Bronchial epithelial cell (primary cell): ENCODE measurements around the gene CDH13. TPM values are rescaled to one million over a fixed set of nuclear protein-coding genes. Genes with fewer than 3 reads are reported as not detected.

Experiments
- DNase-seq: peaks from one replicate; pipeline ENCODE4 v3.0.0-alpha.2; 2010; ENCODE audit warnings: low read depth
- FAIRE-seq: peaks from 2 replicates; lab custom pipeline; 2011; peaks lifted over from hg19 to GRCh38; lab: Jason Lieb, UNC
- H3K27me3 ChIP-seq: 2 replicates; pipeline ENCODE4 v1.5.1; 2011; ENCODE audit warnings: low read length; ENCODE audit not compliant: control insufficient read depth, insufficient read depth
- H3K36me3 ChIP-seq: 2 replicates; pipeline ENCODE4 v1.5.1; 2011; ENCODE audit warnings: low read length; ENCODE audit not compliant: control insufficient read depth, insufficient read depth
- H3K4me3 ChIP-seq: 2 replicates; pipeline ENCODE4 v1.5.1; 2011; ENCODE audit warnings: mild to moderate bottlenecking, low read depth, low read length, control low read depth
- total RNA-seq: library from RNA; depleted of rRNA; stranded (reverse); fragments of >200 nt; gene quantifications from 2 replicates; pipeline ENCODE4 v1.2.1, GENCODE V29; 2014
- TF ChIP-seq, protein P1 (sequence below): IDR thresholded peaks from 2 replicates; pipeline ENCODE4 v1.5.1; 2011; ENCODE audit warnings: mild to moderate bottlenecking, moderate library complexity, low read length, control low read depth, inconsistent platforms; ENCODE audit not compliant: insufficient read depth, severe bottlenecking

CDH13 gene
- total RNA-seq, 1 donor from 2014 or later: 31.3 TPM

DNA sequence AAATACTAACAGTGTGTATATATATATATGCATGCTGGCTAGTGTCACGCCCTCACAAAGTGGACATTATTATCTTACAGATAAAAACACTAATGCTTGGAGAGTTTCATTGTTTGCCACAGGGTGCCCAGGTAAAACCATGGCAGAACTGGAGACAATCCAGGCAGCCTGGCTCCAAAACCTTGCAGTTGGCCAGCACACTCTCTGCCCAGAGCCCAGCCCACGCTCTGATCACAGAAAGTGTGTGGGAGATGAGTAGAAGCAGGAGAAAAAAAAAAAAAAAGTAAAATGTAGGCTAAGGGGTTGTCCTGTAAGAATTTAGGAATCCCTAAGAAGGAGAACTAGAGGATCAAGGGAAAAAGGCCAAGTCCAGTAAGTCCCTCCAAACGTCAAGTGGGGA, 538.0 kb downstream of the CDH13 start:
- DNase-seq: no peak
- no peak for FAIRE-seq
- H3K4me3 ChIP-seq: no peak overlapping the region
- H3K36me3 ChIP-seq: no peaks in the 10 kb centered on the region
- TF ChIP-seq, protein P1, sequence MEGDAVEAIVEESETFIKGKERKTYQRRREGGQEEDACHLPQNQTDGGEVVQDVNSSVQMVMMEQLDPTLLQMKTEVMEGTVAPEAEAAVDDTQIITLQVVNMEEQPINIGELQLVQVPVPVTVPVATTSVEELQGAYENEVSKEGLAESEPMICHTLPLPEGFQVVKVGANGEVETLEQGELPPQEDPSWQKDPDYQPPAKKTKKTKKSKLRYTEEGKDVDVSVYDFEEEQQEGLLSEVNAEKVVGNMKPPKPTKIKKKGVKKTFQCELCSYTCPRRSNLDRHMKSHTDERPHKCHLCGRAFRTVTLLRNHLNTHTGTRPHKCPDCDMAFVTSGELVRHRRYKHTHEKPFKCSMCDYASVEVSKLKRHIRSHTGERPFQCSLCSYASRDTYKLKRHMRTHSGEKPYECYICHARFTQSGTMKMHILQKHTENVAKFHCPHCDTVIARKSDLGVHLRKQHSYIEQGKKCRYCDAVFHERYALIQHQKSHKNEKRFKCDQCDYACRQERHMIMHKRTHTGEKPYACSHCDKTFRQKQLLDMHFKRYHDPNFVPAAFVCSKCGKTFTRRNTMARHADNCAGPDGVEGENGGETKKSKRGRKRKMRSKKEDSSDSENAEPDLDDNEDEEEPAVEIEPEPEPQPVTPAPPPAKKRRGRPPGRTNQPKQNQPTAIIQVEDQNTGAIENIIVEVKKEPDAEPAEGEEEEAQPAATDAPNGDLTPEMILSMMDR: no peak
- H3K27me3 ChIP-seq: no peaks in the 10 kb centered on the region

DNA sequence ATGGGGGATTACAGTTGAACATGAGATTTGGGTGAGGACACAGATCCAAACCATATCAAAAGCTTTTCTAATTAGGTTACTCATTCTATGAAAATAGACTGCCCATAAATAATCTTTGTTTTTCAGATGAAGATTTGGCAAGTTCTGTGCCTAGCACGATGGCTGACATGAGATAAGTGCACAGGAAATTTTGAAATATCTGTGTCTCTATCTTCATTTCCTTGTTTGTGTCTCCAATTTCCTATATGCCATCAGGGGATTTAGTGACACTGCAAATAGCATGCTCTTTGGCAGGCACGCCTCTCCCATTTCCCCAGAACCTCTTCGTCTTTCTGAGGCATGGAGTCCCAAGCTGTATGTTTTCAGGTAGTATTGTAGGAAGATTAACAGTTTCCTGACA, 544.6 kb downstream of the CDH13 start:
- no peak overlapping the region for H3K4me3 ChIP-seq
- no peaks in the 10 kb centered on the region for H3K36me3 ChIP-seq
- no peak for DNase-seq
- FAIRE-seq: no peak
- TF ChIP-seq, protein P1: no peak
- H3K27me3 ChIP-seq: no peaks in the 10 kb centered on the region

DNA sequence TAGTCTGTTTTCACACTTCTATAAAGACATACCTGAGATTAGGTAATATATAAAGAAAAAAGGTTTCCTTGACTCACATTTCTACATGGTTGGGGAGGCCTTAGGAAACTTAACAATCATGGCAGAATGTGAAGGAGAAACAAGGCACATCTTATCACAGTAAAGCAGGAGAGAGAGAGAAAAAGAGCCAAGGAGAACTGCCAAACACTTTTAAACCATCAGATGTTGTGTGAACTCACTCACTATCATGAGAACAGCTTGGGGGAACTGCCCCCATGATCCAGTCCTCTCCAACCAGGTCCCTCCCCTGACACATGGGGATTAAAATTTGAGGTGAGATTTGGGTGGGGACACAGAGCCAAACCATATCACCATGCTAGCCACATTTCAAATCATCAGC, 547.9 kb downstream of the CDH13 start:
- FAIRE-seq: no peak
- Histone ChIP-seq H3K36me3 (no peaks in the 10 kb centered on the region), H3K27me3 (no peaks in the 10 kb centered on the region), H3K4me3 (no peak overlapping the region)
- no peak for DNase-seq
- TF ChIP-seq, protein P1: no peak

DNA sequence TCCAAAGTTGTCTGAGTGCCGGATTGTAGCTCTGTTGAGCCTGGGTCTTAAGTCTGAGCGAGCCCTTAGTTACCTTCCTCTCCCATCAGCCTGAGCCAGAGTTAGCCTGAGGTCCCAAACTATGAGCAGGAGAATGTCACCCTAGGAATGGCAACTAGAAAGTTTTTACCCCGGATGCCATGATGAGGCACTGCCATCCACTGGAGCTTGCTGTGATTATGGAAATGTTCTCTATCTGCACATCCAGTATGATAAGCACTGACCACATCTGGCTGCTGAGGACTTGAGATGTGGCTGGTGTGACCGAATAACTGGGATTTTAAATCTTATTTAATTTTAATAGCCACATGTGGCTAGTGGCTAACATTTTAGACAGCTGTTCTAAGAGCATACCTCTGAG, 550.0 kb downstream of the CDH13 start:
- FAIRE-seq (no peak), DNase-seq (no peak)
- Histone ChIP-seq H3K36me3 (no peaks in the 10 kb centered on the region), H3K27me3 (no peaks in the 10 kb centered on the region), H3K4me3 (no peak overlapping the region)
- TF ChIP-seq, protein P1: no peak

DNA sequence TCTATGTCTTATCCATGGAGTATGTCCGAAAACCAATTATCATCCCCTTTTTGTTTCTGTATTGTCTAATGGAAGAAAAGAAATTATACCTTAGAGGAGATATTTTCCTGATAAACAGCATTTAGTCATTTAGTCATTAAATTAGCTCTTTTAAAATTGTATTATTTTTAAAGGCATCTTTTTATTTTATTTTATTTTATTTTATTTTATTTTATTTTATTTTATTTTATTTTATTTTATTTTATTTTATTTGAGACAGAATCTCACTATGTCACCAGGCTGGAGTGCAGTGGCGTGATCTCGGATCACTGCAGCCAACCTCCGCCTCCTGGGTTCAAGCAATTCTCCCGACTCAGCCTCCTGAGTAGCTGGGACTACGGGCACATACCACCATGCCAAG, 559.1 kb downstream of the CDH13 start:
- FAIRE-seq: no peak
- no peak for DNase-seq
- Histone ChIP-seq H3K36me3 (no peaks in the 10 kb centered on the region), H3K27me3 (no peaks in the 10 kb centered on the region), H3K4me3 (no peak overlapping the region)
- TF ChIP-seq, protein P1: no peak

DNA sequence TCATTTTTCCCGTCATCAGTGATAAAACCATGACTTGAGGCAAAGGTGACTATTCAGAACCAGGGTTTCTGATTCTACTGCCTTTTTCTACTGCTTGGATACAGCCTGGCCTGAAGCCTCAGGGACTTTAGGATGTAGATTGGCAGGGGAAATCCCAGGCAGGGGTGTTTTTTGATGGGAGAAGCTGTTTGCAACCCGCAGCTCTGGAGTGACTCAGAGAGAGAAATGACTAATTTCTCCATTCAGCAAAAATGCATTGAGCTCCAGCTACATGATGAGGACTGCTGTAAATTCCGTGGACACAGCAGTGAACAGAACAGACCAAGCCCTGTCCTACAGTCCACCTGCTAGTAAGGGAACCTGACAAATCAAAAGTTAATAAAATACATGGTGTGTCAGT, 560.6 kb downstream of the CDH13 start:
- DNase-seq (peak; percentile 91), FAIRE-seq (no peak)
- no peaks in the 10 kb centered on the region for H3K27me3 ChIP-seq
- no peaks in the 10 kb centered on the region for H3K36me3 ChIP-seq
- no peak overlapping the region for H3K4me3 ChIP-seq
- TF ChIP-seq, protein P1: no peak
